T1000 (cell line): ENCODE data around the gene AK4.
A peak's percentile ranks its signal among the peaks of the same experiment; 100 is the strongest.
"Not testable (repeated sequence)": the region's sequence is repeated elsewhere in the genome, so short reads cannot be mapped to it uniquely, and the experiment has no call there.

Source experiments
- DNase-seq: peaks from one replicate; lab custom pipeline; 2025; ENCODE audit warnings: mixed read lengths; lab: John Stamatoyannopoulos, UW

AK4 gene

DNA sequence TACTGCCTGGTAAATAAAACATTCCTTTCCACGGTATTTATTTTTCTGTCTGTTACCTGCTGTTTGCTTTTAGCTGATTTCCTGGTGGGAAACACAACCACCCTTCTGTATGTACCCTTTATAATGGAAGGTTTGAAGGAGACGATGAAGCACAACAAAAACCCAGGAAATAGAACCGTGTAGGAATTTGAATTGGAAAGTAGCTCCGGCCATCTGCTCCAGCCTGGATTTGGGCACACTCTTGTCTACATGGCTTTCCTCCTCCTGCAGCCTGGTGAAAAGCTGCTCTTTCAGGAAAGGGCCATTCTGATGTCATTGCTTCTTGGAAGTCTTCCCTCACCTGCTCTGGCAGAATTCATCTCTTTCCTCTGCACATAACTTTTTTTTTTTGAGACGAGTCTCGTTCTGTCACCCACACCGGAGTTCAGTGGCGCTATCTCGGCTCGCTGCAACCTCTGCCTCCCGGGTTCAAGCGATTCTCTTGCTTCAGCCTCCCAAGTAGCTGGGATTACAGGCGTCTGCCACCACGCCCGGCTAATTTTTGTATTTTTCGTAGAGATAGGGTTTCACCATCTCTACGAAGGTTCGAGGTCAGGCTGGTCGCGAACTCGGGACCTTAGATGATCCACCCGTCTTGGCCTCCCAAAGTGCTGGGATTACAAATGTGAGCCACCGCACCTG lies 2.7 kb downstream of the AK4 start:
- DNase-seq, result no peak

- DNase-seq, result no peak
Measured at GRCh38 chr1:65151641-65152040, 3.6 kb downstream of the AK4 start.

GRCh38 chr1:65153635-65154034 lies 5.6 kb downstream of the AK4 start:
- DNase-seq, result no peak

DNA sequence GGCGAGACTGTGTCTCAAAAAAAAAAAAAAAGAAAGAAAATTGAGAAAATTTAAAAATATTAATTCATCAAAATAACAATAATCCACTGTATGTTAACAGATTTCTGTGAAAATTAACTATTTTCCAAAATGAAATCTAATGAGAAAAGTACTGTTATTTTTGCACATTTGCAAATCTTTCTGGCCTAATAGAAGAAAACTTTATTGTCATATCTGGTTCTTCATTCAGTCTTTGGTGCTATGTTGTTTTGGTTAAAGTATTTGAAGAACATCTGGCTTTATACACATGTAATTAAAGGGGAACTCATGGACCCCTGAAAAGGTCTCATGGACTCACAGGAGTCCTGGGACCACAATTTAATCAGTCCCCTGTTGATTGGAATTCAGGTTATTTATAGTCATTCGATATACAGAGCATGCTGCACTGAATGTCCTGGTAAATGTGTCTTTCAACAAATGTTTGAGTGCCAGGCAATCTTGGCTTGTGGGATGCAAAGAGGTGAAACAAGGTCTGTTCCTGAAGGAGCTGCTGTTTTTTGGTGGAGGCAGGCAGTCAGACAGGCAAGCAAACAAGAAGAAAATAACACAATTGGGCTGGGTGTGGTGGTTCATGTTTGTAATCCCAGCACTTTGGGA lies 9.0 kb downstream of the AK4 start:
- DNase-seq, result no peak

GRCh38 chr1:65157546-65157941 lies 9.5 kb downstream of the AK4 start:
- DNase-seq, result no peak

GRCh38 chr1:65159291-65159688 lies 11.3 kb downstream of the AK4 start:
- DNase-seq, result not testable (repeated sequence)

DNA sequence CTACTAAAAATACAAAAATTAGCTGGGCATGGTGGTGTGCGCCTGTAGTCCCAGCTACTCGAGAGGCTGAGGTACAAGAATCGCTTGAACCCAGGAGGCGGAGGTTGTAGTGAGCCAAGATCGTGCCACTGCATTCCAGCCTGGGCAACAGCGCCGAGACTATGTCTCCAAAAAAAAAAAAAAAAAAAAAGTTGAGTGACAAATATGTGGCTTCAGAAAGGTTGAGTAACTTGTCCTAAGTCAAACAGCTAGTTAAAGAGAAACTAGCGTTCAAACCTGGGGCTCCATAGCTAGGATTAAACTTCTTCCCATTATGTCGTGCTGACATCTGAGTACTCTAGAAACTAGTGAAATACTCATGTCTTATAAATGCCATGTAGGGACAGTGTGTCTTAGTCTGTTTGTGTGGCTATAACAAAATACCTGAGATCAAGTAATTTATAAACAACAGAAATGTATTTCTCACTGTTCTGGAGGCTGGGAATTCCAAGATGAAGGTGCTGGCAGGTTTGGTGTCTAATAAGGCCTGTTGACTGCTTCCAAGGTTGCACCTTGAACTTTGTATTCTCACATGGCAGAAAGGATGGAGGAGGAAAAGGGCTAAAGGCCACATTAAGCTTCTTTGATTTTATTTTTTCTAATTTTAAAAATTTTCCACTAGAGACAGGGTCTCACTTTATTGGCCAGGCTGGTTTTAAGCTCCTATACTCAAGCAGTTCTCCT lies 12.0 kb downstream of the AK4 start:
- no peak for DNase-seq

DNA sequence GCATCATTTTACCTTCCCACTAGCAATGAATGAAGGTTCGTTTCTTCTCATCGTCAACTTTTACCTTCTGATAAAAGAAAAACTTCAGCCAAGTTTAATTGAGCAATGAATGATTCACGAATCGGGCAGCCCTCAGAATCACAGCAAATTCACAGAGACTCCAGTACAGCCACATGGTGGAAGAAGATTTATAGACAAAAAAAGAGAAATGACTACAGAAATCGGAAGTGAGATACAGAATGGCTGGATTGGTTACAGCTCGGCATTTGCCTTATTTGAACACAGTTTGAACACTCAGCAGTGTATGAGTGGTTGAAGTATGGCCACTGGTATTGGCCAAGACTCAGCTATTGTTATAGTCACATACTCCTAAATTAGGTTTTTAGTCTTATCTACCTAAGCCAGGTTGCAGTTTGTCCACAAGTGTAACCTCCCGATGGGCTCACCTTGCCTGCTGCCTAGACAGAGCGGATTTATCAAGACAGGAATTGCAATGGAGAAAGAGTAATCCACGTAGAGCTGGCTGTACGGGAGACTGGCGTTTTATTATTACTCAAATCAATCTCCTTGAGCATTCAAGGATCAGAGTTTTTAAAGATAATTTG lies 15.3 kb downstream of the AK4 start:
- no peak for DNase-seq

DNA sequence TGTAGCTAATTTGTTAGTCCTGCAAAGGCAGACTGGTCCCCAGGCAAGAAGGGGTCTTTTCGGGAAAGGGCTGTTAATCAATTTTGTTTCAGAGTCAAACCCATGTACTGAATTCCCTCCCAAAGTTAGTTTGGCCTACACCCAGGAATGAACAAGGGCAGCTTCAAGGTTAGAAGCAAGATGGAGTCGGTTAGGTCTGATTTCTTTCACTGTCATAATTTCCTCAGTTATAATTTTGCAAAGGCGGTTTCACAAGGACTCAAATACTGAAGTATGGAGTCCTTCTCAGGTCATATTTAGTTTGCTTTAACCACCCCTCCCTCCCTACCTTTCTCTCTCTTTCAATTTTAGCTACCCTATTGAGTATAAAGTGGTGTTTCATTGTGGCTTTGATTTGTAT lies 16.1 kb downstream of the AK4 start:
- DNase-seq, result not testable (repeated sequence)

GRCh38 chr1:65164633-65165032 lies 16.6 kb downstream of the AK4 start:
- no peak for DNase-seq

DNA sequence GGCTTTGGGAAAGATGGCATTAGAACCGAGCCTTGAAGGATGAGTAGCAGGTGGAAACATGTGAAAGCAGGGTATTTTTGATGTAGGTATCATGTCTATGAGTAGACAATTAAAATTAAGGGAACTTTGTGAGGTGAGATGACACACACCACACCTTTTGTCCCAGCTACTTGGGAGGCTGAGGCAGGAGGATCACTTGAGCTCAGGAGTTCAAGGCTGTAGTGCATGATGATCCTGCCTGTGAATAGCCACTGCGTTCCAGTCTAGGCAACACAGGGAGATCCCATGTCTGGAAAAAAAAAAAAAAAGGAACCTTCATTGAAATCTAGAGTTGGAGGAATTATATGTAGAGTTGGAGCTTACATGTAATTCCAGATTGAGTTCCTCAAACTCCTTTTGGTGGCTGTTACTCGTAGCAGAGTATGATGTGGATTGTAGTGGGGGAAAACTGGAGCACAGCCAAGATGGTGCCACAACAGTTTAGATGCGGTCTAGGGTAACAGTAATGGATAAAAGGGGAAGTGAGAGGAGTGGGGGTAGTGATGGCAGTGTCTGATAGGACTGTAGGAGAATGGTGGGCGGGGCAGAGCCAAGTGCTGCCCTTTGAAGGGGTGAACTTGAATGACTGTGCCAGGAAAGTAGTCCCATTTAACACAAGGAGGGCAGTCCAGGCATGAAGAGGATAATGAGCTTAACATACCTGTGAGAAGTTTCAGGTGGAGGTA lies 17.4 kb downstream of the AK4 start:
- no peak for DNase-seq

DNA sequence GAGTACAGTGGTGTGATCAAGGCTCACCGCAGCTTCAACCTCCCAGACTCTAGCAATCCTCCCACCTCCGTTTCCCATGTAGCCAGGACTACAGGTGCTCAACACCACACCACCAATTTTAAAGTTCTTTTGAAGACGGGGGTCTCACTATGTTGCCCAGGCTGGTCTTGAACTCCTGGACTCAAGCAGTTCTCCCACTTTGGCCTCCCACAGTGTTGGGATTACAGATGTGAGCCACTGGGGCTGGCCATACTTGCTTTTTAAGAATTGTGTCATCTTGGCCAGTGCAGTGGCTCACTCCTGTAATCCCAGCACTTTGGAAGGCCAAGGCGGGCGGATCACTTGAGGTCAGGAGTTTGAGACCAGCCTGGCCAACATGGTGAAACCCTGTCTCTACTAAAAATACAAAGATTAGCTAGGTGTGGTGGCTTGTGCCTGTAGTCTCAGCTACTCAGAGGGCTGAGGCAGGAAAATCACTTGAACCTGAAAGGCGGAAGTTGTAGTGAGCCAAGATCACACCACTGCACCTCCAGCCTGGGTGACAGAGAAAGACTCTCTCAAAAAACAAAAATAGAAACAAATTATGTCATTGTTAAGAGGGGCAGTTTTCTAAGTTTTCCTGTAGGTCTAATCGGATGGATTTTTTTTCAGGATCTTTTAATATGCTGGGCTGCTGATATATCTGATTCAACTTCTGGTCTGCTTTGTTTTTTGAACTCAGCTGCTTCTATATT lies 18.7 kb downstream of the AK4 start:
- no peak for DNase-seq

- DNase-seq, result no peak
Measured at GRCh38 chr1:65167586-65168242, 19.7 kb downstream of the AK4 start.

DNA sequence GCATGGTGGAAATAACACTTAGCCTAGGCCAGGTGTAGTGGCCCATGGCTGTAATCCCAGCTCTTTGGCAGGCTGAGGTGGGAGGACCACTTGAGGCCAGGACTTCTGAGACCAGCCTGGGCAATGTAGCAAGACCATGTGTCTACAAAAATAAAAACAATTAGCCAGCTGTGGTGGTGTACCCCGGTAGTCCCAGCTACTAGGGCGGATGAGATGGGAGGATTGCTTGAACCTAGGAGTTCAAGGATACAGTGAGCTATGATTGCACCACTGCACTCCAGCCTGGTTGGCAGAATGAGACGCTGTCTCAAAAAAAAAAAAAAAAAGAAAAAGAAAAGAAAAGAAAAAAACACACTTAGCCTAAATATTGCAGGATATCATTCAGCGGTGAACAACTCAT lies 20.9 kb downstream of the AK4 start:
- no peak for DNase-seq

GRCh38 chr1:65170511-65171142 lies 22.6 kb downstream of the AK4 start:
- no peak for DNase-seq

DNA sequence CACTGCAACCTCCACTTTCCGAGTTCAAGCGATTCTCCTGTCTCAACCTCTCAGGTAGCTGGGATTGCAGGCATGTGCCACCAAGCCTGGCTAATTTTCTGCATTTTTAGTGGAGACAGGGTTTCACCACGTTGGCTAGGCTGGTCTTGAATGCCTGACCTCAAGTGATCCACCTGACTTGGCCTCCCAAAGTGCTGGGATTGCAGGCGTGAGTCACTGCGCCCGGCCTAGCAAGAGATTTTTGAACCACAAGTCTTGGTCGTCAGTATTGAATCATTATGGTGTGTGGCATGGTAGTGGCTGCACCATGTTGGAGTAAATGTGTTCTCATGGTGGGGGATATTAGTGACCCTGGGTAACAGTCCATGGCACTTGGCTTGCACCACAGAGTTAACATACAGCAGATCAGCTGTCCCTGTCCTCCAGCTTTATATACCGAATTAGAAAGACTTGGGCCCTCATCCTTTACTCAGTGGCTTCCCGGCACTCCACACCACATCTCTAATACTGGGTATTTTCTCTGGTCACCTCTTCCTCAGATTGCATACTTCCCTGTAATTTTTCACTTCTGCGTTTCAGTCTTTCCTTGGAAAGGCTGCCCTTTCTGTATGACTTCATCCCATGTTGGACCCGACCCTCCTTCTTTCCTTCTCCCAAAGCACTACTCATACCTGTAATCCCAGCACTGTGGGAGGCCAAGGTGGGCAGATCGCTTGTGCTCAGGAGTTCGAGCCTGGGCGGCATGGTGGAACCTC lies 25.1 kb downstream of the AK4 start:
- no peak for DNase-seq

DNA sequence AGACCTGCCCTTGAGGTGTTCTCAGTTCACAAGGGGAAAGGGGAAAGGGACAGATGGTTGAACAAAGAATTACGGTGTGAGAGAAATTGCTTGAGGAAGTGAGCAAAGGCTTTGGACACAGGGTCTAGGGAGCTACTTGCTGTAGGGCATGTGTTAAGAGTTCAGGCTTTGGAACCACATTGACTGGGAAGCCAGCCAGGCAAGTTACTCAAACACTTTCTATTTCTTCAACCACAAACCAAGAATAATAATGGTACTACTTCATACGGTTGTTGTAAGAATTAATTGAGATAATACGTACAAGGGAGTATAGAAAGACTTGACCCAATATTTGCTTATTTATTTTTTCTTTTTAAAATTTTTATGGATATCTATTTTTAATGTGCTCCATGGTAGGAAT lies 26.6 kb downstream of the AK4 start:
- DNase-seq, result peak; percentile 42

DNA sequence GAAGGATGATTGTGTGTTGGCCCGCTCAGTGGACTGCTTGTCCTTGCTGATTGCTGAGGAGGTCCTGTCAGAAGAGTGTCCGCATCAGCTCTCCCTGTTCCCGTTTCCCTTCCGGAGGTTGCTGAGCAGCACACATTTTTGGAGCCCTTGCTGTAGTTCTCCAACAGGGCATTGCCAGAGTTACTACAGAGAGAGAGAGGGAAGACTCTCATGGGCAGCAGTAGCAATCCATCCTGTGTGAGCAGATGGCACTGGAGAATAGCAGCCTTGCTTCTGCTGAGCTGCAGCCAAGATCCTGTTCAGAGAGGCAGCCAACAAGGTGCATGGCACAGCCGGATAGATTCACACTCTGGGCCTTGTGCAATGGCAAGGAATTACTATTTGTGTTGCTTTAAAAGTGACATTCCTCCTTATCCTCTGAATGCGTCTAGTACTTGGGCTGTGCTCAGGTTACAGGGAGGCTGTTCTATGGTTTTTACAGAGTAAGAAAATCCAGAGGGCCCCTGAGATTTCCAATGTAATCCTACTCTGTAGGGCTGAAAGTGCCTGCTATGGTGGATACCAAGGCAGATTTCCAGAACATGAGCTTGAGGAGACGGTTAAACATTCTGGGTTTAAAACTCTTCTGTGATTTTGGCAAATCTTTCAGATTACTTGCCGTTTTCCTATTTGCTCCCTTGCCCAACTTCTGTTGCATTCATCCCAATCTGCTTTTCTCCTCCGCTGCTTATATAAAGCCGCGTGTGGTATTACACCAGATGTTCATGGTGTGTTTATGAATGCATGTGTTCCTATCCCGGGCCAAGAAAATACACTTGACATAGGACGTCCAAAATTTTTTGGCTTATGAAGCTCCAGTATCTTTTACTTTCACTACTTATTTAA lies 27.4 kb downstream of the AK4 start:
- DNase-seq, result no peak

- DNase-seq, result no peak
Measured at GRCh38 chr1:65176056-65176450, 28.1 kb downstream of the AK4 start.
